GM19238 (cell line): ENCODE measurements around the gene NCBP1.
A peak's percentile ranks its signal among the peaks of the same experiment; 100 is the strongest.
"Not testable (repeated sequence)": the region's sequence is repeated elsewhere in the genome, so short reads cannot be mapped to it uniquely, and the experiment has no call there.

Experiments
- DNase-seq: peaks from one replicate; pipeline ENCODE4 v3.0.0; 2011; ENCODE audit warnings: low spot score; ENCODE audit not compliant: insufficient read length

The NCBP1 gene

GRCh38 chr9:97673922-97674321, 40.3 kb downstream of the NCBP1 start:
- no peak for DNase-seq

GRCh38 chr9:97675655-97676054, 42.0 kb downstream of the NCBP1 start:
- no peak for DNase-seq

GRCh38 chr9:97682242-97682641, 48.6 kb downstream of the NCBP1 start:
- no peak for DNase-seq

GRCh38 chr9:97688654-97689053, 55.0 kb downstream of the NCBP1 start:
- DNase-seq = no peak

- no peak for DNase-seq
These were observed 56.0 kb downstream of the NCBP1 start for GRCh38 chr9:97689401-97690180.

GRCh38 chr9:97694769-97695168, 61.1 kb downstream of the NCBP1 start:
- DNase-seq = no peak

GRCh38 chr9:97695390-97695789, 61.8 kb downstream of the NCBP1 start:
- no peak for DNase-seq

GRCh38 chr9:97695995-97696802, 62.6 kb downstream of the NCBP1 start:
- DNase-seq = no peak

- peak; percentile 92 for DNase-seq
These were observed 63.4 kb downstream of the NCBP1 start, which contains the start of gene XPA for GRCh38 chr9:97696803-97697601. Gene XPA, minus strand, starts transcription at chr9:97697340. Its CDS starts 48 bp downstream, at chr9:97697292.

GRCh38 chr9:97697837-97698236, 64.2 kb downstream of the NCBP1 start:
- no peak for DNase-seq

- no peak for DNase-seq
These were observed 65.2 kb downstream of the NCBP1 start for GRCh38 chr9:97698865-97699264.

GRCh38 chr9:97699281-97699680, 65.7 kb downstream of the NCBP1 start:
- DNase-seq = not testable (repeated sequence)

- not testable (repeated sequence) for DNase-seq
These were observed 66.2 kb downstream of the NCBP1 start for GRCh38 chr9:97699824-97700223.

- no peak for DNase-seq
These were observed 70.1 kb downstream of the NCBP1 start for GRCh38 chr9:97703437-97704344.

GRCh38 chr9:97704345-97704677, 70.7 kb downstream of the NCBP1 start:
- no peak for DNase-seq

GRCh38 chr9:97704851-97705250, 71.2 kb downstream of the NCBP1 start:
- no peak for DNase-seq

GRCh38 chr9:97705354-97705950, 71.8 kb downstream of the NCBP1 start:
- DNase-seq = no peak

GRCh38 chr9:97706246-97706645, 72.6 kb downstream of the NCBP1 start:
- DNase-seq = no peak

- DNase-seq = peak; percentile 56
These were observed 77.0 kb downstream of the NCBP1 start for GRCh38 chr9:97710356-97711222.
